Measurements from ENCODE around the gene NCF4.

NCF4 gene

DNA sequence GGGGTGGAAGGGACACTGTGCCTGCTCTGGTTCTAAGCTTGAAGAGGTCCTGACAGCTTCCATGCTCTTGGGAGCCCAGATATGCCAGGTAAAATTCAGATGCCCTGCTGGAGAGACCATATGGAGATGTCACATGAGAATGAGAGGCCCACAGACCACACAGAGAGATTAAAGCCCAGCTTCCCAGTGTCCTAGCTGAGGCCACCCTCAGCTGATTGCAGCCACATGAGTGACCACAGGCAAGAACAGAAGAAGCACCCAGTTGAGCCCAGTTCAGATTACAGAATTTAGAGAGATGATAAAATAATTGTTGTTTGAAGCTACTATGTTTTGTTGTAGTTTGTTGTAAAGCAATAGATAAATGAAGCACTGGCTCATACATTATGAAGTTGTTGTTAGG is 29.6 kb upstream of the NCF4 start:
- no peak overlapping the region for H3K4me3 ChIP-seq (ENCODE audit: low read depth, low read length)
- TF ChIP-seq, protein P1, sequence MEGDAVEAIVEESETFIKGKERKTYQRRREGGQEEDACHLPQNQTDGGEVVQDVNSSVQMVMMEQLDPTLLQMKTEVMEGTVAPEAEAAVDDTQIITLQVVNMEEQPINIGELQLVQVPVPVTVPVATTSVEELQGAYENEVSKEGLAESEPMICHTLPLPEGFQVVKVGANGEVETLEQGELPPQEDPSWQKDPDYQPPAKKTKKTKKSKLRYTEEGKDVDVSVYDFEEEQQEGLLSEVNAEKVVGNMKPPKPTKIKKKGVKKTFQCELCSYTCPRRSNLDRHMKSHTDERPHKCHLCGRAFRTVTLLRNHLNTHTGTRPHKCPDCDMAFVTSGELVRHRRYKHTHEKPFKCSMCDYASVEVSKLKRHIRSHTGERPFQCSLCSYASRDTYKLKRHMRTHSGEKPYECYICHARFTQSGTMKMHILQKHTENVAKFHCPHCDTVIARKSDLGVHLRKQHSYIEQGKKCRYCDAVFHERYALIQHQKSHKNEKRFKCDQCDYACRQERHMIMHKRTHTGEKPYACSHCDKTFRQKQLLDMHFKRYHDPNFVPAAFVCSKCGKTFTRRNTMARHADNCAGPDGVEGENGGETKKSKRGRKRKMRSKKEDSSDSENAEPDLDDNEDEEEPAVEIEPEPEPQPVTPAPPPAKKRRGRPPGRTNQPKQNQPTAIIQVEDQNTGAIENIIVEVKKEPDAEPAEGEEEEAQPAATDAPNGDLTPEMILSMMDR (IDR thresholded peaks at IDR 0.05; ENCODE audit: low read depth, low read length), result no peak
- DNase-seq, result no peak

DNA sequence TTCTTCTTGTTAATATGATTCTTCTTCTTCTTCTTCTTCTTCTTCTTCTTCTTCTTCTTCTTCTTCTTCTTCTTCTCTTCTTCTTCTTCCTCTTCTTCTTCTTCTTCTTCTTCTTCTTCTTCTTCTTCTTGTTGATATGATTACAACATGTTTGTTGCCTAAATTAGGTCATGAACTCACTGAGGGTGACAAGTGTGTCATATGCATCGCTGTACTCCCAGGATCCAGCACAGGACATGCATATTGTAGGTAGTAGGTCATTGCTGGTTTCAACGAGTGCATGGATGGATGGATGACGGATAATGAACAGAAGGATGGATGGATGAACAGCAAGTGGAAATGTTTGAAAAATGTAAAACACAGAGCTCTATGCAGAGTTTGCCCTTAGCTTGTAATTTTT is 29.1 kb upstream of the NCF4 start:
- H3K4me3 ChIP-seq (ENCODE audit: low read depth, low read length), result no peak overlapping the region
- H3K27me3 ChIP-seq, result no peaks in the 10 kb centered on the region
- no peak for DNase-seq
- no peaks in the 10 kb centered on the region for H3K36me3 ChIP-seq
- TF ChIP-seq, protein P1 (IDR thresholded peaks at IDR 0.05; ENCODE audit: low read depth, low read length), result no peak
- H3K4me1 ChIP-seq, result no peaks in the 10 kb centered on the region
- no peaks in the 10 kb centered on the region for H3K9me3 ChIP-seq

More for the DNA sequence above, 29.6 kb upstream of the NCF4 start:
- Histone ChIP-seq H3K4me1 (no peaks in the 10 kb centered on the region), H3K9me3 (no peaks in the 10 kb centered on the region), H3K27me3 (no peaks in the 10 kb centered on the region), H3K36me3 (no peaks in the 10 kb centered on the region)

DNA sequence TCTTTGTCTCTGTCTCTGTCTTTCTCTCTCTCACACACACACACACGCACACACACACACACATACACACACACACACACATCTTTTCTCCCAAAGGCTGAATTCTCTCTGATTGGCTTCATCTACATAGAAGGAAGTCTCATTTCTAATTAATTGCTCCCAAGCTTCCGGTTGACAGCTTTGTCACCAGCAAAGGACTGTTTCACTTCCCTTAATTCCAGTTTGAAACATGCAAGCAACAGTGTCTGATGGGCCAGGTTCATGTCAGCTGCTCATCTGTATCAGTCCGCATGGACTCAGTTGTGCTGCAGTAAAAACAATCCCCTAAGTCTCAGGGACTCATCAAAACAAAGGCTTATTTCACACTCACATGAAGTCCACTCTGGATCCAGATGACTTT is 27.7 kb upstream of the NCF4 start:
- H3K4me1 ChIP-seq, result no peaks in the 10 kb centered on the region
- DNase-seq, result no peak
- no peak overlapping the region for H3K4me3 ChIP-seq (ENCODE audit: low read depth, low read length)
- H3K9me3 ChIP-seq, result no peaks in the 10 kb centered on the region
- H3K27me3 ChIP-seq, result no peaks in the 10 kb centered on the region
- TF ChIP-seq, protein P1 (IDR thresholded peaks at IDR 0.05; ENCODE audit: low read depth, low read length), result no peak
- no peaks in the 10 kb centered on the region for H3K36me3 ChIP-seq

DNA sequence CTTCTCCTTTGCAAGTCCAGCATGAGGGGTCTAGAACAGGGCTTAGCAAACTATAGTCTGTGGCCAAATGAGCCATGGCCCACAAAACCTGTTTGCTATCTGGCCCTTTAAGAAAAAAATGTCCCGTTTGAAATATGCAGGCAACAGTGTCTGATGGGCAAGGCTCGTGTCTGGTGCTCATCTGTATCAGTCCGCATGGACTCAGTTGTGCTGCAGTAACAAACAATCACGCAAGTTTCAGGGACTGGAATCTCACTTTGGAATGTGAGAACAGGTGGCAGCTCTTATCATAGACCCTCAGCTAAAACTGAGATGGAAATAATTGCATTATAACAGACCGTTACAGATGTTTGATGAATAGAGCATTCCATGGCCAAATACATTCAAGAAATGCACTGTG is 24.9 kb upstream of the NCF4 start:
- DNase-seq, result no peak
- TF ChIP-seq, protein P1 (IDR thresholded peaks at IDR 0.05; ENCODE audit: low read depth, low read length), result no peak
- Histone ChIP-seq H3K9me3 (no peaks in the 10 kb centered on the region), H3K27me3 (0 out of 2 replicates have a peak, but pooled peaks cover 2% of the 10 kb centered on the region), H3K4me3 (ENCODE audit: low read depth, low read length) (no peak overlapping the region), H3K36me3 (no peaks in the 10 kb centered on the region), H3K4me1 (no peaks in the 10 kb centered on the region)

DNA sequence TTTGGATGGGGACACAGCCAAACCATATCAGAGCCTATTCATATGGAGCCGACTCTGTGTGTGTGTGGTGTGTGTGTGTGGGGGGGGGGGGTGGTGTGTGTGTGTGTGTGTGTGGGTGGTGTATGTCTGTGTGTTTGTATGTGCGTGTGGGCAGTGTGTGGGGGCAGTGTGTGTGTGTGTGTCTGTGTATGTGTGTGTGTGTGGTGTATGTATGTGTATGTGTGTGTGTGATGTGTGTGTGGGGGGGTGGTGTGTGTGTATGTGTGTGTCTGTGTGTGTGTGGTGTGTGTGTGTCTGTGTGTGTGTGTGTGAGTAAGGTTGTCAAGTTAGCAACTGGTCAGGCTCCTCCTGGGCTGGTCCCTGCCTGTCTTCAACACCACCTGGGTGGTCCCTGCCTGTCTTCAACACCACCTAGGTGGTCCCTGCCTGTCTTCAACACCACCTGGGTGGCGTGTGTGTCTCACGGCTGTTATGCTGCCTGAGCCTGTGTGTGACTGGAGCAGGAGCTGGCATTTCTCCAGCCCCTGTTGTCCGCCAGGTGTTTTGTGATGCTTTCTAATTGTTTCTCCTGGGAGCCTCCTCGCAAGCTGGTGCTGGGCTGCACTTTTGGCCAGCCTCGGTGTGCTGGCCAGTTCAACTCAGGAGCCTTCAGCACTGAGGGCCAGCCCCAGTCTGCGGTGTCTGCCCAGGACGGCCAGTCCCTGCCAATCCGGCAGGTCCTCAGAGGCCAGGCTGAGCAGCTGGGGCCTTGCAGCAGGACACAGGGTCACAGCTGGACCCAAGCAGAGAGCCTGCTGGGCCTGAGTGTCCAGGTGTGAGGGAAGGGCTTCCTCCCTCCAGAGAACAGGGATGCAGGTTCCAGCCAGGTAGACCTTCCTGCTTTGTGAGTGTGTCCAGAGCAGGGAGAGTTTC is 22.4 kb upstream of the NCF4 start:
- peaks cover 14% of the 10 kb centered on the region; the same call in 1 of the 2 replicates for H3K27me3 ChIP-seq
- TF ChIP-seq, protein P1 (IDR thresholded peaks at IDR 0.05; ENCODE audit: low read depth, low read length), result no peak
- no peak for DNase-seq
- no peaks in the 10 kb centered on the region for H3K9me3 ChIP-seq
- no peak overlapping the region for H3K4me3 ChIP-seq (ENCODE audit: low read depth, low read length)
- H3K4me1 ChIP-seq, result no peaks in the 10 kb centered on the region
- H3K36me3 ChIP-seq, result no peaks in the 10 kb centered on the region
